Measurements from ENCODE around the gene B3GAT1. TPM values are rescaled to one million over a fixed set of nuclear protein-coding genes. Genes with fewer than 3 reads are reported as not detected.

B3GAT1 gene
- total and polyA plus RNA-seq, 2 donors (not counting 1 experiment from before 2014, with no cell fraction given) = under 0.01 TPM; not detected in 1

Other genes with a start within 250 kb of the B3GAT1 start
- 5.9 and 7.4 TPM in 2 replicates for gene NCAPD3, start 188.3 kb downstream of the B3GAT1 start, total RNA-seq
- 11.4 and 27.7 TPM in 2 replicates for gene NCAPD3, start 188.3 kb downstream of the B3GAT1 start, polyA plus RNA-seq
- gene VPS26B, start 187.6 kb downstream of the B3GAT1 start, total RNA-seq = 36.7 and 44.3 TPM in 2 replicates
- 39.0 and 41.6 TPM in 2 replicates for gene VPS26B, start 187.6 kb downstream of the B3GAT1 start, polyA plus RNA-seq
- 78.1 and 88.7 TPM in 2 replicates for gene THYN1, start 158.9 kb downstream of the B3GAT1 start, total RNA-seq
- gene THYN1, start 158.9 kb downstream of the B3GAT1 start, polyA plus RNA-seq = 54.9 and 58.7 TPM in 2 replicates
- gene ACAD8, start 158.7 kb downstream of the B3GAT1 start, total RNA-seq = 15.9 and 16.8 TPM in 2 replicates
- 19.6 and 22.1 TPM in 2 replicates for gene ACAD8, start 158.7 kb downstream of the B3GAT1 start, polyA plus RNA-seq
- not detected in 2 replicates for gene GLB1L3, start 135.9 kb downstream of the B3GAT1 start, total RNA-seq
- not detected in 2 replicates for gene GLB1L3, start 135.9 kb downstream of the B3GAT1 start, polyA plus RNA-seq
- gene GLB1L2, start 80.3 kb downstream of the B3GAT1 start, total RNA-seq = under 0.01 TPM in 2 replicates
- gene GLB1L2, start 80.3 kb downstream of the B3GAT1 start, polyA plus RNA-seq = 0.08 and 0.11 TPM in 2 replicates

Data from fibroblast of lung (primary cell).